IPS DF 6.9 (cell line): Measurements from ENCODE around the gene NGF.

Source experiments
- DNase-seq: peaks from one replicate; pipeline ENCODE4 v3.0.0-alpha.2; 2013; ENCODE audit warnings: low read depth, low spot score
- H3K27ac ChIP-seq: one replicate; pipeline ENCODE4 v1.5.1; 2013; ENCODE audit warnings: low read length, control low read depth
- H3K27me3 ChIP-seq: 2 replicates; pipeline ENCODE4 v1.6.1; 2013; ENCODE audit warnings: mild to moderate bottlenecking, low read length; ENCODE audit not compliant: control insufficient read depth, insufficient read depth
- H3K36me3 ChIP-seq: 2 replicates; pipeline ENCODE4 v1.6.1; 2013; ENCODE audit warnings: low read length; ENCODE audit not compliant: control insufficient read depth, insufficient read depth
- H3K4me1 ChIP-seq: 2 replicates; pipeline ENCODE4 v1.6.1; 2013; ENCODE audit warnings: low read length; ENCODE audit not compliant: control insufficient read depth, insufficient read depth
- H3K4me3 ChIP-seq: 2 replicates; pipeline ENCODE4 v1.5.1; 2013; ENCODE audit warnings: mild to moderate bottlenecking, low read length
- H3K9me3 ChIP-seq: 2 replicates; pipeline ENCODE4 v1.6.1; 2013; ENCODE audit warnings: low read length, inconsistent platforms; ENCODE audit not compliant: control insufficient read depth, insufficient read depth
- WGBS: extraction: QIAGEN DNeasy Blood & Tissue Kit; methylation state at CpG from one replicate; pipeline ENCODE4 v1.1.7; 2013; ENCODE audit warnings: mixed read lengths, missing lambda C conversion rate; ENCODE audit not compliant: insufficient read length, insufficient coverage; 5-methylcytosine and 5-hydroxymethylcytosine counted together

Gene NGF

DNA sequence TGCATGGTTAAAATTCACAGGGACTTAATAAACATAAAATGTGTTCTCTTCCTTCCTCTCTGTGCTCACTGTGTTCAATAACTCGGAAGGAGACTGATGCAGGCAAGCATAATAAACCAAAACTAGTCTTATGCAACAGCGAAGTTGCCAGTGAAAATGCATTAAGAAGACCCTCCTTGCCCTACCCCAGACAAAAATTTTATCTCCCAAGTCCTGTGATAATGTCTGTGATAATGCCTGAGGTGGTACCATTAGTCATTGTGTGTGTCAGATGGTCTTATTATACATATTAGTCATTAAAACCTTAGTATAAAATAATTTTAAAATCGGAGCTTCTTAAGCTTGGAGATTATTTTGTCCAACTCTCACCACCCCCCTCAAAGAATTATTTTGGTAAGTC, 97.8 kb downstream of the NGF start:
- H3K27ac ChIP-seq: no peak overlapping the region
- H3K4me1 ChIP-seq: no peaks in the 10 kb centered on the region
- WGBS: no CpG with 5 or more reads among the region's 3 CpGs

GRCh38 chr1:115239426-115239825, 98.6 kb downstream of the NGF start:
- H3K27ac ChIP-seq: no peak overlapping the region

More for the DNA sequence above, 97.8 kb downstream of the NGF start:
- H3K9me3 ChIP-seq: no peaks in the 10 kb centered on the region
- no peak overlapping the region for H3K4me3 ChIP-seq
- DNase-seq: no peak
- H3K27me3 ChIP-seq: no peaks in the 10 kb centered on the region
- H3K36me3 ChIP-seq: no peaks in the 10 kb centered on the region

DNA sequence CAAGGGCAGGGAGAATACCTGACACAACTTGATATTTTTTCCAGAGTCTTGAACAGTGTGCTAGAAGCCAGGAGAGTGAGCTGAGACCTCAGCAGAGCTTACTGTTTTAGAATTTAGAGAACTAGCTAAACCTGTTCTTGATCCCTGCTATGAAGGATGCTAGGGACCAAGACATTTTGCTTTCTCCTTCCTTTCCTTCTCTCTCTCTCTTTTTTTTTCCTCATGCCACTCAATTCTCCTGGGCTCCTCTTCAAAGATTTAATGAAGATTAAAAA, 99.0 kb downstream of the NGF start:
- DNase-seq: no peak
- H3K36me3 ChIP-seq: no peaks in the 10 kb centered on the region
- no peak overlapping the region for H3K4me3 ChIP-seq
- no peak overlapping the region for H3K27ac ChIP-seq
- no peaks in the 10 kb centered on the region for H3K9me3 ChIP-seq
- no peaks in the 10 kb centered on the region for H3K27me3 ChIP-seq
- H3K4me1 ChIP-seq: no peaks in the 10 kb centered on the region

More at GRCh38 chr1:115239426-115239825, 98.6 kb downstream of the NGF start:
- no peak for DNase-seq
- Histone ChIP-seq H3K9me3 (no peaks in the 10 kb centered on the region), H3K36me3 (no peaks in the 10 kb centered on the region), H3K4me1 (no peaks in the 10 kb centered on the region), H3K4me3 (no peak overlapping the region), H3K27me3 (no peaks in the 10 kb centered on the region)
- WGBS: no CpG with 5 or more reads among the region's 1 CpG

- H3K36me3 ChIP-seq: no peaks in the 10 kb centered on the region
- H3K9me3 ChIP-seq: no peaks in the 10 kb centered on the region
- no peaks in the 10 kb centered on the region for H3K27me3 ChIP-seq
- no CpG with 5 or more reads among the region's 5 CpGs for WGBS
- H3K4me1 ChIP-seq: no peaks in the 10 kb centered on the region
- no peak overlapping the region for H3K4me3 ChIP-seq
- H3K27ac ChIP-seq: no peak overlapping the region
- no peak for DNase-seq
Observed at GRCh38 chr1:115238336-115239147, 99.5 kb downstream of the NGF start.

GRCh38 chr1:115237507-115237906, 100.5 kb downstream of the NGF start:
- Histone ChIP-seq H3K27me3 (no peaks in the 10 kb centered on the region), H3K36me3 (no peaks in the 10 kb centered on the region), H3K27ac (no peak overlapping the region), H3K4me3 (no peak overlapping the region), H3K9me3 (no peaks in the 10 kb centered on the region), H3K4me1 (no peaks in the 10 kb centered on the region)
- no peak for DNase-seq
- 100% methylated on average over 1 of the region's 5 CpGs for WGBS

- no peak for DNase-seq
- Histone ChIP-seq H3K36me3 (no peaks in the 10 kb centered on the region), H3K9me3 (no peaks in the 10 kb centered on the region), H3K27ac (no peak overlapping the region), H3K4me3 (no peak overlapping the region), H3K4me1 (no peaks in the 10 kb centered on the region), H3K27me3 (no peaks in the 10 kb centered on the region)
- no CpG with 5 or more reads among the region's 4 CpGs for WGBS
Observed at GRCh38 chr1:115237023-115237422, 101.0 kb downstream of the NGF start.
